CD4-positive, alpha-beta T cell treated with Interleukin-4 for 4 hours (primary cell): ENCODE results near the gene LRCH1.
"Not testable (repeated sequence)": the region's sequence is repeated elsewhere in the genome, so short reads cannot be mapped to it uniquely, and the experiment has no call there.

ENCODE experiments used
- DNase-seq: peaks from one replicate; pipeline ENCODE4 v3.0.0-alpha.2; 2020

The LRCH1 gene

DNA sequence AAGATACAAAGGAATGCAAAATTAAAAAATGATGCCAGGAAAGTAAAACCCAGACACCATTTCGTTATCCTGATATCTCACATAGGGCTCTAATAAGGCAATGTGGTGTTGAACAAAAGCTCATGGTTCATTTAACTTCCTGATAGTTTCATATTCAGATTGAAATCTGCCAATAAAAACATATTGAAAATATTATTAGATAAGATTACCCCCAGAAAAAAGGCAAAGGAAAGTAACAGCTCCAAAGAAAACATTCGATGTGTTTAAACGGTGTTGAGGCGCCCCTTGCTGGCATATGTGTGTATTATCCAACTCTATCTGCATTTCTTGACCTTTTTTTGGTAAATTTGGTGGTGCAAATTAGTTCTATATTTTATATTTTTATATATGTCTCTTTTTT lies 168.1 kb downstream of the LRCH1 start:
- DNase-seq = peak; percentile 42

DNA sequence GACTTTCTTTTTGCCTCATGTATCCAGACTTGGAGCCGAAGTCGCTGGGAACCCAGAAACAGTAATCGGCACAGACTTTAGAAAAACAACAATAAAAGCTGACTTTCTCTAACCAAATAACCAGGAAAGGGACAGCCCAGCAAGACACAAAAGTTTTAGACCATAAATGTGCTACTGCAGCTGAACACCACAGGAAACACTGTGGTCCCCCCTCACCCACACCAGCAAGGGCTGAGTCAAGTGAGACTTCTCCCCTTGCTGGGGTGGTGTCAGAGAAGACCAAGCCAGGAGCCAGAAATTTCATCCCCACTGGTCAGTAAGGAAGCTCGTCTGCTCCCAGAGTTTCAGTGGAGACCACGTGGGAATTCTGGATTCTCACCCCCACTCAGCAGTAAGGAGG lies 173.4 kb downstream of the LRCH1 start:
- DNase-seq = no peak

DNA sequence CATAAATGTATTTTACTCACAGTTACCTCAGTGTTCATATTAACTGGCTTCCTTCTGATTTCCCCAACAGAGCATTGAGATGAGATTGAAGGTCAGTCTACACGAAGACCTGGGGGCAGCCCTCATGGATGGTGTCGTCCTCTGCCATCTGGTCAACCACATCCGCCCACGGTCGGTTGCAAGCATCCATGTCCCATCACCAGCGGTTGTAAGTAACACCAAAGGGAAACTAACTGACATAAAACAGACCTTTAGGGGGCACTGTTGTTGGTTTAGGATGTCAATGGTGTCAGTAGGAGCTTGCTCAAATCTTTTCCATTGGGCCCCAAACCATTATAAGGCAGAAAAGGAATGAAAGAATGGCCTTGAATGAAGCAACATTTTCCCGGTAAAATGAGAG lies 175.8 kb downstream of the LRCH1 start:
- DNase-seq = peak; percentile 15

DNA sequence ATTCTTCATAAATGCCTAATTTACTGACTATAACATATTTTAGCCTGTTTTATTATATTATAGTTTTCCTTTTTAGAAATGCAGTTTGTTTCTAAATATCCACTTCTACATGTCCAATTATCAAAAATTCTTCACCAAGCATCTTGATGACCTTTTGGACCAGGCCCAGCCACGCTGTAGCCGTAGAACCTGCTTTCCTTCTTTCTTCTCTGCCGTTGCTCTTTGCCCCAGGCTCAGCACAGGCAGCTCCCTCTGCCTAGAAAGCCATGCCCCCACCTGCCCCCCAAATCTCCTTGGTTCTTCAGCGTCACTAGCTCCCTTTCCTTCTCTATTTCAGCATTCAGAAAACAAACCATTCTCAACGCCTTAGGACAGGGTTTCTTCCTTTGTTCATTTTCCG lies 178.6 kb downstream of the LRCH1 start:
- no peak for DNase-seq

DNA sequence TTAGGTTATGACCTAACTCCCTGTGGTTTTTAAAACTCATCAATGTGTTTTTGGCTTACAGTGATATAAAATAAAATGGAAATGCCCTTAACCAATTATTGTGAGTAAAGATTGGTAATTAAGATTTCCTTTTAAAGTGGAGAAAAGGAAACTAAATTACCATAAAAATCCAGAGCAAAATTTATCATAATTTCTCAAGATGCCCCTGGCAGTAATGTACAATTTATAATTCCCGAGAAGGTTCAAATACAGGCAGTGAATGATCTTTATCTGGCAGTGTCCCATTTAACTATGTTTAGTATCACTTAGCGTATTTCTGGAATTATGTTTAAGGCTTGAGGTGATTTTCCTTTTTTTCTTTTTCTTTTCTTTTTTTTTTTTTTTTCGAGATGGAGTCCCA lies 182.5 kb downstream of the LRCH1 start:
- DNase-seq = no peak

DNA sequence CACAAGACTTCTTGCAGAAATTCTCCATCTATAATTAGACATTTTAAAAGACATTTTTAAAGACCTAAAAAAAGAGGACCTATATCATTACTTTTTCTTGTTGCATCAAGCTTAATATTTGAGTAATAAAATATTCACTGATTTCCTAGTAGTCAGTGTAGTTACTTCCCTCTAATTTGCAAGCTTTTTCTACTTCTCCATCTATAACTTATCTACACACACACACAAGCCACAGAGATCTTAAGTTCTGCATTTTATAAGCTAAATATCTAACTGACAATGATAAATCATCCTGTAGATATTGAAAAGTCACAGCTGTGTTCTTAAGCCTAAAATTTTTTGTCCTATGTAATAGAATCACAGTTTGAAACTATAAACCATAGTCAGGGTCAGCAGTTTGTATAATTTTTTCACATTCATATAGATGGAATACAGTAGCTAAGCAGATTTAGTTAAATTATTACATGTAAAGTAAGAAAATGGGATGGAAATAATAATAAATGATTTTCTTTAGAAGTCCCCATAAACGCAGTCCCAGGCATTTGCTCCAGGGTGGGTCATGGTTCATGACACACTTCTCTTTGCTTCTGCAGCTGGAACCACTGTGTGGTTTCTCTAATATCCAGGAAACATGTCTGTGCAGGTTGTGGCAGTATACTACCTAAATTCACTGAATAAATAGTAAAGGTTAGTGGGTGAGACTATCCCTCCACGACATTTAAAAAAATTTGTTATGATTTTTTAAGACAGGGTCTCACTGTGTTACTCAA lies 183.8 kb downstream of the LRCH1 start:
- no peak for DNase-seq

DNA sequence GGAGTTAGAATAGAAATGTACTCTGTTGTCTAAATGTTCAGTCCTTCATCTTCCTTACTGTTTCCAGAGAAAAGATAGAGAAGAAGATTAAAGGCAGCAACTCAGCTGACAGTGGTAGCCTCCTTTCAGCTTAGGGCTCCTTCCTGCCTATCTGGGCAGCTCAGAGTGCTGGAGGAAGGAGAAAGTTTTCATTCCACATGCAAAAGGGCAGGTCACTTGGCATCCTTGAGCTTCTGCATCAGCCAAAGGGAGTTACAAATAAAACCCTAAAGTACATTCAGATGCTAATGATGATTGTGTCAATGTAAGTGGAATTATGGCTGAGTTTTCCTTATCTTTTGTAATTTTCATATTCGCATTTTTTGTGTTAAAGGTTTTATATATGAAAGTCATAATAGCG lies 185.1 kb downstream of the LRCH1 start:
- DNase-seq = no peak

DNA sequence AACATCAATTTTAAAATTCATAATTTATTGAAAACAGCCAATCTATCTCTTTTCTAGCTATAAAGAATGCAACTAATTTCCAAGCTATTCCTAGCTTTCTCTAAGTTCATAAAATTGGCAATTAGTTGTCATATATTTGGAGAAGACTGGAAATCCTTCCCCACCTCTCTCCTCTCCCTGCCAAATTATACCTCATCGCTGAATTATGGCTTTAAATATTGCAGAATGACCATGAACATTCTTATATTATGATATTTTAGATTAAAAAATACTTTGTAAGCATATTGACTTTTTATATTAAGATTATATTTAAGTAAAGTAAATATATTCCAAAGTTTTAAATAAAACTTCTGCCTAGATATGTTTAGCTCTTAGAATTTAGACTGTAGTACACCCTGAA lies 185.8 kb downstream of the LRCH1 start:
- DNase-seq = no peak

DNA sequence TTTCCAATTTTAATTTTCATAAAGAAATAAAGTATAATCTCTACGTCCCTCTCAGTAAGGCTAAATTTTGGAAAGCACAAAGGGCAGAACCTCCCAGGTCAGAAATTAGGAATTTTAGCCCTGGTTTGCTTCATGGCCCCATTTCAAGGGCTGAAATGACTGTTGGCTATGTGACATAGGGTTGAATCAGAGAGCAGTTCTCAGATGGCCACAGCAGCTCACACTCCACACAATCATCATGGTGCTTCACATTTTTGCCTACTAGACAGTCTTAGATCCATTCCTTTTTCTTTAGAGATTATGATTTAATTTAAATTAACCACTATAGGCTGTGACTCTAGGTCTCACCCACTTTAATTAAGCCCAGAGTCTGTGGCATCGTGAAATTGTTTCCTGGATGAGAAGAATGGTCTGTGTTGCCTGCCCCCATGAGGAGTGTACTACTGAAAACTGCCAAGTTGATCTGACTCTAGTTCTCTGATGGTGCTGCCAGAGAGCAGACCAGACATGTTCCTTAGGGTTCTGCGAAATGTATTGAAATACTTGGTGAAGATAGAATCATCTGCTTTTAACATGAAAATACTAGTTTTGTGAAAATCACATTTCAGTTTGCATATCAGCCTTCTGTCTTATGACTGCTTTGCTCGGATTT lies 186.6 kb downstream of the LRCH1 start:
- no peak for DNase-seq

DNA sequence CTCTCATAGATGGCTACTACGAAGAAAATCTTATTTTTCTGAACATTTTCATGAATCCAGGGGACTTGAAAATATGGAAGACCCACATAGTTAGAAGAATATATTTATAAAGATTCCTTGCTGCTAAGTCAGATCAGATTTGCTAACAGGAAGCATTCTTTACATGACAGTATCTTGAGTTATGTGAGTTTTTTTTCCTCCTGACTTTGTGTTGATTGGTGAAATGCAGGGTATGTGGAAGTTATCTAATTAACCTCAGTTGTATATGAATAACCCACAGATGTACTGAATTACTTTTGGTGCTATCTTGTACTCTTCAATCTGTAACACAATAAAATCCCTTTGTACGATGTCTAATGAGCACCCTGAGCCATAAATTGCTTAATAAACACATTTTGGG lies 190.2 kb downstream of the LRCH1 start:
- no peak for DNase-seq

DNA sequence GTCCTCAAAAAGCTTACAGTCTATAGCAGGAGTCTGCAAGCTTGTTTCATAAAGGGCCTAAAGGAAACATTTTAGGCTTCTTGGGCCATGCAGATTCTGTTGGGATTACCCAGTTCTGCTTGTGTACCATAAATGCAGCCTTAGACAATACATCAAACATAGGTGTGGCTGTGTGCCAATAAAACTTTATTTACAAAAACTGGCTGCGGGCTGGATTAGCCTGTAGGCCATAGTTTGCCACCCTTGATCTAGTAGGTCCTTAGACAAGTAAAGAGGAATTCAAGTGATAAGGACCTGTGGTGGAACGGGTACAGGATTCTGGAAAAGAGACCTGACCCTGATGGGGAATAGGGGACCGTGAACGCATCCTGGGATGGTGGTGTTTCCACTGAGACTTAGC lies 192.1 kb downstream of the LRCH1 start:
- no peak for DNase-seq

DNA sequence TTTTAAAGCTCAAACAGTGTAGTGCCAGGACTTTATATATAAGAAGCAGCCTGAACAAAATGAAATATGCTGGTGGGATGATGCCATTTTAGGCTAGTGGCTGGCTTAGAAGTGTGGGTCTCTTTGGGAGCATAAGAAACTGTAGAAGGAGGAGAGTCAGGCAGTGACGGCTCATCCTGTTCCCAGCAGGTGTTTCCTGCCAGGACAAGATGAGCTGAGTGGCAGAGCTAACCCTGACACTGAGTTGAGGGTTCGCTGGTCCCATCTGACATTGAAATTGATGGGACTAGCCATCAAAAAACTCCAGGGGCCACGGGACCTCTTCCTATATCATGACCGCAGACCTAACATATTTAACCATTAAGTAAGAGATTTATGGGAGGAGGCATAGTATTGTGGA lies 192.7 kb downstream of the LRCH1 start:
- DNase-seq = no peak

DNA sequence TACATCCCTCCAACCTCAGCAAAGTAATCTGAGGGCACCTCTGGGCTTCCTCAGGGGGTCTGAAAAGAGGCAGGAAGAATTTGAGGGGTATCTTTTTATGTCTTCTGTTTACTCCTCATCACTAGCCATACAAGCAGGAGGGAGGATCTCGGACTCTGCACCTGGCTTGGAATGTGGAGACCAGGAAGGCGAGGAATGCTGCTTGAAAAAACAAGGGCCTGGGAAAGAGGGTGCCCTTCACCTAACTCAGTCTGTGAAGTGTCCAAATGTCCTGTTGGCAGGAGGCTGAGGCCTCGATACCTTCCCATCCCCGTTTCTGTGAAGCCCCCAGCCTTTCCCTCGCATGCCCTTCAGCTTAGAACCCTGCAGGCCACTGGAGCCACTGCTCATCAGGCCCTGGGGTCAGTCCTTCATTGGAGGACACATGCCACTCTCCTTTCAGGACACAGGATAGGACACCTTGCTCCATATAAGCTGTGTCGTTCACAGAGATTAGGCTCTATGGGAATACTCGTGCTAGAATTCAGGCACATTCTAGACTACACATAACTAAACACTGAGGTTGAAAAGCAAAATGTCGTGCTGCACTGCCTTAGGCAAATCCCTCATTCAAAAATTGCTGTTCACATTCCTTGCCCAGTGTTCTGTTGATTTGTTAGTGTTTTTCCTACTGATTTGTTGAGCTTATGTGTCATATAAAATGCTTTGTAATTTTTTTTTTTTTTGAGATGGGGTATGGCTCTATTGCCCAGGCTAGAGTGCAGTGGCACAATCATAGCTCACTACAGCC lies 194.3 kb downstream of the LRCH1 start:
- no peak for DNase-seq

DNA sequence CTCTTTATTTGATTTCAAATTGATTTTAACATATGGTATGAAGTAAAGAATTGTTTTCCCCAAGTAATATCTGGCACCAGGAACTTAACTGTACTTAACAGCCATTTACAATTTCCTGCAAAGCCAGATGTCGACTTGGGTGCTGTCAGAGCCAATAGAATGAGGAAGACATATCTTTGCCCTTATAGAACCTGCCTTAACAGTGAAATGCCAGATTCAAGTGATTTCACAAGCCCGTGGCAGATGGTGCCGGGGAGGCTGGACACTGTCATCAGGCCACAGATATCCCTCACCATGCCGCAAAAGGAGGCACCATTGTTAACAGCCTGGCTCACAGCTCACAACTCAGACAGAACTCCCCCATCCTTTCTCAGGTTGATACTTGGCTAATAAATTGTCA lies 195.3 kb downstream of the LRCH1 start:
- no peak for DNase-seq

DNA sequence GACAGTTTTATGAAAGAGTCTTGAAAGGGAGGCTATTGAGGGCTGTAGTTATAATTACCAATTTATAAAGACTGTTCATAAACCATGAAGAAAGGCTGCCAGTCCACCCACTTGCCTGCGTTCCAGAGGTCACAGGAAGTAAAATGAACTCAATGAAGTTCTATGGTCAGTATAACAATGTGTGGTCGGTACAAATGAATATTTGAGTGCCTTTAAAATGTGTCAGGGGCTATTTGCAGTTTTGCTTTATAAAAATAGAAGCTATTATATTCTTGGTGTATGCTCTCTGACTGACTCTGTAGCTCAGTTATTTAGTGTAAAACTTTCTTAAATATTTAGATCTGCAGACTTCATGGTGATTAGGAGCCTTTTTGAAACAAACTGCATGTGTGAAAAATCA lies 197.0 kb downstream of the LRCH1 start:
- DNase-seq = no peak

DNA sequence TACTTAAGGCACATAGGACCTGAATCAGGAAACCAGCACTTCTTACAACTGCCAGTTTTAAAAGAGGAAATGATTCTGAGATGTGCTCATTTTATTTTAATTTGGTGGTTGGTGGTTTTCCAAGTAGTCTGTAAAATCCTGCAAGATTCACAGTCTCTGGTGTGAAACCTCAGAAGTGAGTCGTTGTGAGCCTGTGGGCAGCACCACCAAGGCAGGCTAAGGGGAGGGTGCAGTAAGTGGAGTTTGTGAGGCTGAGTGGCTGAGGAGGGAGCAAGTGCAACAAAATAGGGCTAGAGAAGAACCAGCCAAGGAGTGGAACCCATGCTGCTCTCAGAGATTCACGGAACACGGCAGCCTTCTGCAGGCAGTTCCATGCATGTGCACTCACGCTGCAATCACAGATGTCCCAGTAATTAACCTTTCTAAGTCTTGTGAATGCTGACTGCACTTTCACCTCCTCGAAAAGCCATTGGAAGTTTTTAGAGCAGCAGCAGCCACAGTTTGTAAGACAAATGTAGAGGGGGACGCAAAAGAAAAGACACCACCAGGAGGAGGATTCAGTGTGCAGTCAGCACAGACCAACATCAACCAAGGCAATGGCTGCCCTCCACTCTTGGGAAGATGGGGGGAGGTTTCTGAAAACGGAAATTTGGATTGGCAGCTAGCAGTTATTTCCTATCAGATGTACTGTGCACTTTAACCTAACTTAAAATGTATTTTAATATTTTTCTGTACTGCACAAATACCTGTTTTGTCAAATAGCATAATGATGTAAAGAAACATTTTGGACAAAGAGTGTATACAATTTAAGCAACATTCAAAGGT lies 199.1 kb downstream of the LRCH1 start:
- peak; percentile 77 for DNase-seq

DNA sequence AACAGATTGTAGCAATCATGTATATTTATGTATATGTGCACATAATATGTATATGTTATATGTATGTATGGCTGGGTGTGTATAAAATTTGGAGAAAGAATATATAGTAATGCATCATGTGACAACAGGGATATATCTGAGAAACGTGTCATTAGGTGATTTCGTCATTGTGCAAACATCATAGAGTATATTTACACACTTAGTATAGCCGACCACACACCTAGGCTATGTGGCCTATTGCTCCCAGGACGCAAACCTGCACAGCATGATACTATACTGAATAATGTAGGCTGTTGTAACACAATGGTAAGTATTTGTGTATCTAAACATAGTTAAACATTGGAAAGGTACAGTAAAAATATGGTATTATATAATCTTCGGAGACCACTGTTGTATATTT lies 200.2 kb downstream of the LRCH1 start:
- no peak for DNase-seq

DNA sequence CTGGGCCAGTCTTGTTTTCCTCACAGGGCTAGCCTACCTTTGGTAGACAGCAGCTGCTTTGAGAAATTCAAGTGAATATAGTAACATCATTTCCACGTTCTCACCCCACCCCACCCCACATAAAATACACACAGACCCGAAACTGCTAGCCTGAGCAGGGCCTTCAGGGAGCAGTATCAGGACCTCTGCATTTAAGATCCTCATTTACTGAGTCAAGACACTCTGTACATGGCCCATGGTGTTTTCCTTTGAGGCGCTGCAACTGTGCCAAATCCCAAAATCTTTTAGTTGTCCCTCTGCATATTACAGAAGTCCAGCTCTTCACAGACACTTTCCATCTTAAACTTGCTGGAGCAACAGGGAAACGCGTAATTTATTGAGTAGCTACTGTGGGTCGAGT lies 200.9 kb downstream of the LRCH1 start:
- no peak for DNase-seq

DNA sequence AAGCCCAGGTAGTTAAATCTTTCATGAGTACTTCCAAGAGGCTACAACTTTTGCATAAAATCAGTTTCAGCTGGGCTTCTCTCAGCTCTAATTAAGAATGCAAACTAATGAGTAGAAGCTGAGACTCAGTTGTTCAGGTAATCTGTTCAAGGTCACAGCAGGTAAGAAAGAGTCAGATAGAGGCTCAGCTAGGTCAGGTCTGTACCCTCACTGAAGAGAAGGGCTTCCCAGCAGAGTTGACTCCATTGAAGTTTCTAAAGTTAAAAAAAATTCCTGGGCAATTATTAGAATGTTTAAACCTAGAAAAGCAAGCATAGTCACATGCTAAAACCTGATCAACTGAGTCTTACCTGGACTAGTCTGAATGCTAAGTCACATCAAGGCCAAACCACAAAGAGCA lies 201.8 kb downstream of the LRCH1 start:
- DNase-seq = no peak

DNA sequence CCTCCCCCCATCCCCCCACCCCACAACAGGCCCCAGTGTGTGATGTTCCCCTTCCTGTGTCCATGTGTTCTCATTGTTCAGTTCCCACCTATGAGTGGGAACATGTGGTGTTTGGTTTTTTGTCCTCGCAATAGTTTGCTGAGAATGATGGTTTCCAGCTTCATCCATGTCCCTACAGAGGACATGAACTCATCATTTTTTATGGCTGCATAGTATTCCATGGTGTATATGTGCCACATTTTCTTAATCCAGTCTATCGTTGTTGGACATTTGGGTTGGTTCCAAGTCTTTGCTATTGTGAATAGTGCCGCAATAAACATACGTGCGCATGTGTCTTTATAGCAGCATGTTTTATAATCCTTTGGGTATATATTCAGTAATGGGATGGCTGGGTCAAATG lies 202.5 kb downstream of the LRCH1 start:
- not testable (repeated sequence) for DNase-seq

DNA sequence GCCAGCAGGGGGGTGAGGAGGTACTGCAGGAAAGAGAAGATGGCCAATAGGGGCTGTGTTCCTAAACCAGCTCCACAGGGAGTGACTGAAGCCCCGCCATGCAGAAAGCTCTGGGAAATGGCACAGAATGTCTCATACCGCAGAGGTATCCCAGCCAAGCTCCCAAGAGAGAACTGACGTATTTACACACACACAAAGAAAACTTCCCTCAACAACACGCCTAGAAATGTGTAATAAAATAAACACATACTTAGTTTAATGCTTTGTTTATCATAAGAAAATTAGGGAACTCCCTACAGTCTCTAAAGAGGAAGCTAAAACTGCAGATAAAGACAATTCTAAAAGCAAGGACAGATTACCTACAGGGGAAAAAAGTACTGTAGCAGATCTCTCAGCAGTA lies 204.0 kb downstream of the LRCH1 start:
- DNase-seq = no peak

DNA sequence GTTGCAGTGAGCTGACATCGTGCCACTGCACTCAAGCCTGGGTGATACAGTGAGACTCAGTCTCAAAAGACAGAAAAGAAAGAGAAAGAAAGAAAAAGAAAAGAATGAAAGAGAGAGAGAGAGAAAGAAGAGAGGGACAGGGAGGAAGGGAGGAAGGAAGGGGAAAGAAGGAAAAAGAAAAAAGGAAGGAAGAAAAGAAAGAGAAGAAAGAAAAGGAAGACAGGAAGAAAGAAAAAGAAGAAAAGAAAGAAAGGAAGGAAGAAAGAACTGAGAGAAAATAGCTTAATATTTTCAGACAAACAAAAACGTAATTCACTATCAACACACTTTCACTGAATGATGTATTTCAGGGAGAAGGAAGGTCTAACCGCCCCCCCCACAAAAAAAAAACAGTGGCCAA lies 204.7 kb downstream of the LRCH1 start:
- no peak for DNase-seq

DNA sequence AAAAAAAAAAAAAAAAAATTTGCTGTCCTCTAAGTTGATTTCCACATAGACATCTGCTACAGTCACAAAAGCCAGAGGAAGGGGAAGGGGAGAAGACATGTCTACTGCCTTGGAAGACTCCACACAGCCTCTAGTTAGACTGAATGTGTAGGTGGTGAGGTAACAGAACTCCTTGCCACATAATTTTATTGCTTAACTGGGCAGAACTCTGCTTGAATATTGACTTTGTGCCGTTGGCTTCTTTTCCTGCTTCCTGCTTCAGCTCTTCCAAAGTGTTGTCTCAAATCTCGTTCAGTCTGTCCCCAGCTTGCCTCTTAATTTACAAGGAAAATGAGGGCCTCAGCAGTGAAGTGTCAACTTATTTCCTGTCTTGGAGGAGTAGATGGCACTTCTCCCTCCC lies 206.9 kb downstream of the LRCH1 start:
- no peak for DNase-seq
